ENCODE measurements around the gene OAS2. TPM values are rescaled to one million over a fixed set of nuclear protein-coding genes. Genes with fewer than 3 reads are reported as not detected.

The OAS2 gene, protein sequence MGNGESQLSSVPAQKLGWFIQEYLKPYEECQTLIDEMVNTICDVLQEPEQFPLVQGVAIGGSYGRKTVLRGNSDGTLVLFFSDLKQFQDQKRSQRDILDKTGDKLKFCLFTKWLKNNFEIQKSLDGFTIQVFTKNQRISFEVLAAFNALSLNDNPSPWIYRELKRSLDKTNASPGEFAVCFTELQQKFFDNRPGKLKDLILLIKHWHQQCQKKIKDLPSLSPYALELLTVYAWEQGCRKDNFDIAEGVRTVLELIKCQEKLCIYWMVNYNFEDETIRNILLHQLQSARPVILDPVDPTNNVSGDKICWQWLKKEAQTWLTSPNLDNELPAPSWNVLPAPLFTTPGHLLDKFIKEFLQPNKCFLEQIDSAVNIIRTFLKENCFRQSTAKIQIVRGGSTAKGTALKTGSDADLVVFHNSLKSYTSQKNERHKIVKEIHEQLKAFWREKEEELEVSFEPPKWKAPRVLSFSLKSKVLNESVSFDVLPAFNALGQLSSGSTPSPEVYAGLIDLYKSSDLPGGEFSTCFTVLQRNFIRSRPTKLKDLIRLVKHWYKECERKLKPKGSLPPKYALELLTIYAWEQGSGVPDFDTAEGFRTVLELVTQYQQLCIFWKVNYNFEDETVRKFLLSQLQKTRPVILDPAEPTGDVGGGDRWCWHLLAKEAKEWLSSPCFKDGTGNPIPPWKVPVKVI
- 1.8 TPM for total RNA-seq
- polyA plus RNA-seq (ENCODE audit: insufficient read depth in 1 of 8, insufficient read length in 8 of 8, low replicate concordance in 1 of 8), result 1 to 10 TPM; 1.1 to 2.9 (median 2.3) TPM
- long read RNA-seq, donor 1, result 0 reads
- long read RNA-seq, donor 2, result 0 reads
- long read RNA-seq, donor 3, result 0 reads
- long read RNA-seq, donor 4, result 0 reads
- long read RNA-seq, donor 5, full-length matches to known transcripts, result 1 of 1 reads
- long read RNA-seq, donor 5, partial matches to known transcripts, result 0 of 1 reads
- long read RNA-seq, donor 5, other reads (novel, unspliced or antisense), result 0 of 1 reads
- long read RNA-seq, donor 6, partial matches to known transcripts, result 0 of 1 reads
- long read RNA-seq, donor 6, other reads (novel, unspliced or antisense), result 0 of 1 reads
- long read RNA-seq, donor 7, full-length matches to known transcripts, result 1 of 1 reads
- long read RNA-seq, donor 7, partial matches to known transcripts, result 0 of 1 reads
- long read RNA-seq, donor 7, other reads (novel, unspliced or antisense), result 0 of 1 reads
- long read RNA-seq, donor 8, full-length matches to known transcripts, result 3 of 3 reads
- long read RNA-seq, donor 8, partial matches to known transcripts, result 0 of 3 reads
- long read RNA-seq, donor 8, other reads (novel, unspliced or antisense), result 0 of 3 reads
- long read RNA-seq, donor 9, result 0 reads
- long read RNA-seq, donor 10, partial matches to known transcripts, result 0 of 1 reads
- long read RNA-seq, donor 10, other reads (novel, unspliced or antisense), result 0 of 1 reads
- long read RNA-seq, donor 11, result 0 reads

DNA sequence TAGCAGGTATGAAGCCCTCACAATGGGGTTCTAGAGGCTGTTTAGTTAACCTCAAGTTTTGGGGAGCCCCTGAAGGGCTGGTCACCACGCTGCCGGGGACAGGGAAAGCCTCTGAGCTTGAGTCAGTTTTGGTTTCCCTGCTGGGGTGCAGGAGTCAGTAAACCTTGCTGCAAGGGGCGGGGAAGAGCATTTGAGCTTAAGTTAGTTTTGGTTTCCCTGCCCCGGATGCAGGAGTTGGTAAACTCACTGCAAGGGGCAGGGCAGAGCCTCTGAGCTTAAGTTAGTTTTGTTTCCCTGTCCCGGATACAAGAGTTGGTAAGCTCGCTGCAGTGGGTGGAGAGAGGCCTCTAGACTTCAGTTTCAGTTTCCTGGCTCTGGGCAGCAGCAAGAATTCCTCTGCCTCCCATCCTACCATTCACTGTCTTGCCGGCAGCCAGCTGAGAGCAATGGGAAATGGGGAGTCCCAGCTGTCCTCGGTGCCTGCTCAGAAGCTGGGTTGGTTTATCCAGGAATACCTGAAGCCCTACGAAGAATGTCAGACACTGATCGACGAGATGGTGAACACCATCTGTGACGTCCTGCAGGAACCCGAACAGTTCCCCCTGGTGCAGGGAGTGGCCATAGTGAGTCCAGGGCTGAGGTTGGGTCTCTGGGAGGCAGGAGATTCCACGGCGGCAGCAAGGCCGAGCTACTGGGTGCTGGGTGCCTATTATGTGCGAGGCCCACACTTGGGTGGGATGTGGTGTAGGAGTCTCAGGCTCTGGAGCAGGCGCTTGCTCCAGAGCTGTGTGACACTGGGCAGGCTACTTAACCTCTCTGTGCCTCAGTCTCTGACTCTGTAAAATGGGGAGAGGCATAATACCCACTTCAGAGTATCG is at the start of gene OAS2:
OAS2 (plus strand) TSS at position 357 of the 878 bp plus-strand sequence; CDS start at position 447, 90 bp downstream.
- Histone ChIP-seq H3K4me3 (ENCODE audit: low read length) (peak within 1 kb of the TSS; percentile 50), H3K27ac (ENCODE audit: low read length) (peak within 1 kb of the TSS; percentile 80), H3K4me1 (ENCODE audit: control insufficient read depth, insufficient read depth, low read length) (peaks cover 20% of the 10 kb centered on the region), H3K27me3 (ENCODE audit: control insufficient read depth, insufficient read depth, low read length) (no peaks in the 10 kb centered on the region), H3K9me3 (replicated peaks; ENCODE audit: control insufficient read depth, low read depth, low read length) (no peaks in the 10 kb centered on the region), H3K36me3 (ENCODE audit: control insufficient read depth, insufficient read depth, low read length) (no peaks in the 10 kb centered on the region)
- DNase-seq, result peak; percentile 59
- WGBS (ENCODE audit: insufficient coverage), result 43% methylated on average over 16 of the region's 19 CpGs

DNA sequence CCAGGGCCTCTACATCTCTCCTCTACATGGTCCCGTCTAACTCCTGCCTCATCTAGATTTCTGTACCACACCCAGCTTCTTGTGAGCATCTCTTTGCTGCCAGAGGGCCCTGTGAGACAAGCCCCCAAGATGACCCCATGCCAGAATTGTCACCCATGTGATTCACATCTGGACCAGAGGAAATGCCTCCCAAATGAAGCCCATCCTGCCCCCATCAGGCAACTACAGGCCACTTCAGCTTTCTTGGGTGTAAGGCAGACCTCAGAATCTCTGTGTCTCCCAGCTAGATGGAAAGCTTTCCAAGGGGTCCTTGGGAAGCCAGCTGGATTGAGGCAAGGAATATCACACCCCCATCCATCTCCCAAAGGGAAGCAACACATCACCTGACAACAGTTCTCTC is 49.3 kb upstream of the OAS2 start:
- Histone ChIP-seq H3K9me3 (replicated peaks; ENCODE audit: control insufficient read depth, low read depth, low read length) (no peaks in the 10 kb centered on the region), H3K36me3 (ENCODE audit: control insufficient read depth, insufficient read depth, low read length) (no peaks in the 10 kb centered on the region), H3K4me3 (ENCODE audit: low read length) (no peak overlapping the region), H3K4me1 (ENCODE audit: control insufficient read depth, insufficient read depth, low read length) (peaks cover 2% of the 10 kb centered on the region), H3K27me3 (ENCODE audit: control insufficient read depth, insufficient read depth, low read length) (no peaks in the 10 kb centered on the region), H3K27ac (ENCODE audit: low read length) (no peak overlapping the region)
- no peak for DNase-seq
- 75% methylated on average over 1 of the region's 1 CpG for WGBS (ENCODE audit: insufficient coverage)

DNA sequence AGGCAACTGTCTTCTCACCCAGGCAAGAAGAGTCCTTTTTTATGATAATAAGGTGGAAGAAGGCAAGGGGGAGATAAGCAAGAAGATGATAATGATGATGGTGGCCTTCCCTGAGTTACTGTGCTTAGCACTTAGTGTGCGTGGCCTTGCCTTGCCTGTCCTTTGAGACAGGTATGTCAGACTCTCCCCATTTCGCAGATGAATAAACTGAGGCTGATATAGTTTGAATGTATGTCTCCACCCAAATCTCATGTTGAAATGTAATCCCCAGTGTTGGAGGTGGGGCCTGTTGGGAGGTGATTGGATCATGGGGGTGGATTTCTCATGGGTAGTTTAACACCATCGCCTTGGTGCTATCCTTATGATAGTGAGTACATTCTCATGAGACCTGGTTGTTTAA is 48.6 kb upstream of the OAS2 start:
- Histone ChIP-seq H3K27me3 (ENCODE audit: control insufficient read depth, insufficient read depth, low read length) (no peaks in the 10 kb centered on the region), H3K4me1 (ENCODE audit: control insufficient read depth, insufficient read depth, low read length) (peaks cover 2% of the 10 kb centered on the region), H3K27ac (ENCODE audit: low read length) (no peak overlapping the region), H3K9me3 (replicated peaks; ENCODE audit: control insufficient read depth, low read depth, low read length) (no peaks in the 10 kb centered on the region), H3K4me3 (ENCODE audit: low read length) (no peak overlapping the region), H3K36me3 (ENCODE audit: control insufficient read depth, insufficient read depth, low read length) (no peaks in the 10 kb centered on the region)
- no peak for DNase-seq
- WGBS (ENCODE audit: insufficient coverage), result no CpG with 5 or more reads among the region's 3 CpGs

DNA sequence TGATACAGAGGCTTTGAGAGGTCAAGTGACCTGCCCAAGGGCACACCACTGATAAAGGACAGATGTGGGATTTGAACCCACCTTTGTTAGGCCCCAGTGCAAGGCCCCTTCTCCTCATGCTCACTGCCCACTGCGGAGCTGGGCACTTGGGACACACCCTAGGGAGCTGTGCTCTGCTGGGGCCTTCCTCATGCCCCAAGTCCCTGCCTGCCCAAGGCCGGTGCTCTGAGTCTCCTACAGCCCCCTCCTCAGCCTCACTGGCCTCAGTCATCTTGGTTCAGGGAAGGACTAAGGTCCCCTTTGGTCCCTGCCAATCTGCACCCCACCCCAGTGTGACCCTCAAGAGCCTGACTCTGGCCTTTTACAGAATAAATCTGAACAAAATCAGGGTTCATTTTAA is 48.0 kb upstream of the OAS2 start:
- 83% methylated on average over 2 of the region's 2 CpGs for WGBS (ENCODE audit: insufficient coverage)
- H3K9me3 ChIP-seq (replicated peaks; ENCODE audit: control insufficient read depth, low read depth, low read length), result no peaks in the 10 kb centered on the region
- H3K36me3 ChIP-seq (ENCODE audit: control insufficient read depth, insufficient read depth, low read length), result no peaks in the 10 kb centered on the region
- H3K4me3 ChIP-seq (ENCODE audit: low read length), result no peak overlapping the region
- no peaks in the 10 kb centered on the region for H3K4me1 ChIP-seq (ENCODE audit: control insufficient read depth, insufficient read depth, low read length)
- H3K27me3 ChIP-seq (ENCODE audit: control insufficient read depth, insufficient read depth, low read length), result no peaks in the 10 kb centered on the region
- no peak for DNase-seq
- no peak overlapping the region for H3K27ac ChIP-seq (ENCODE audit: low read length)

DNA sequence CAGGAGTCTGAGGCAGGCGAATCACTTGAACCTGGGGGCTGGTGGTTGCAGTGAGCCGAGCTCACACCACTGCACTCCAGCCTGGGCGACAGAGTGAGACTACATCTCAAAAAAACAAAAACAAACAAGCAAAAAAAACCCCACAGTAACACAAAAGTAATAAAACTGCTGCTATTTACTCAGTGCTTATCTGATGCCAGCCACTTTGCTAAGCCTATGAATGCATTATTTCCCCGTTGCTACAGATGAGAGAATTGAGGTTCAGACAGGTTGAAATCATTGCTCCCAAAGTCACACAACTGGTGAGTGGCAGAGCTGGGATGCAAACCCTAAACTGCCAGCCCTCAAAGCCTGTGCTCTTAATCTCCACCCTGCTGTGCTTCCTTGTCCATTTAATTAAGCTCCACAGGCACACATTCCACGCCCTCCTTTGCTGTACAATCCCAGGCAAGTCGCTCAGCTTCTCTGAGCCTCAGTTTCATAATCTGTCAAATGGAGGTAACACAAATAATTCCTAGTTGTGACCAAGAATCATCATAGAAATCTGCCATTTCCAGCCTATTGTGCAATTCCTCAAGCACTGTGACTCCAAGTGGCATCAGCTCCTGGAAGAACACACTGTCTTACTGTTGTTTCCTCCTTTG is 45.7 kb upstream of the OAS2 start:
- DNase-seq, result no peak
- no peaks in the 10 kb centered on the region for H3K9me3 ChIP-seq (replicated peaks; ENCODE audit: control insufficient read depth, low read depth, low read length)
- H3K4me3 ChIP-seq (ENCODE audit: low read length), result no peak overlapping the region
- H3K27me3 ChIP-seq (ENCODE audit: control insufficient read depth, insufficient read depth, low read length), result no peaks in the 10 kb centered on the region
- no peak overlapping the region for H3K27ac ChIP-seq (ENCODE audit: low read length)
- no peaks in the 10 kb centered on the region for H3K36me3 ChIP-seq (ENCODE audit: control insufficient read depth, insufficient read depth, low read length)
- H3K4me1 ChIP-seq (ENCODE audit: control insufficient read depth, insufficient read depth, low read length), result no peaks in the 10 kb centered on the region
- WGBS (ENCODE audit: insufficient coverage), result 43% methylated on average over 2 of the region's 6 CpGs

DNA sequence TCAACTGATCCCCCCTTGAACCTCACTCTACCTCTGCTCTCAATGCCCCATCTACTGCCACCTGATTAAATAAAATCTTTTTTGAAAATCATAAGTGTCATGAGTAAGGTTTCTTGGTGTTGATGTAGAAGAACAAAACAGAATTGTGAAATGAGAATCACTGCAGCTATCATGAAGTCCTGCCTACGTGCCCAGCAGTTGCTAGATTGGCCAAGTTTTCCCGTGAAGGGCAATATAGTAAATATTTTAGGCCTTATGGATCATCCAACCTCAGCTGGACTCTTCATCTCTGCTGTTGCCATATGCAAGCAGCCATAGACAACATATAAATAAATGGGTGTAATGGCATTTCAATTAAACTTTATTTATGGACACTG is 45.2 kb upstream of the OAS2 start:
- WGBS (ENCODE audit: insufficient coverage), result 100% methylated on average over 1 of the region's 2 CpGs
- no peak overlapping the region for H3K4me3 ChIP-seq (ENCODE audit: low read length)

DNA sequence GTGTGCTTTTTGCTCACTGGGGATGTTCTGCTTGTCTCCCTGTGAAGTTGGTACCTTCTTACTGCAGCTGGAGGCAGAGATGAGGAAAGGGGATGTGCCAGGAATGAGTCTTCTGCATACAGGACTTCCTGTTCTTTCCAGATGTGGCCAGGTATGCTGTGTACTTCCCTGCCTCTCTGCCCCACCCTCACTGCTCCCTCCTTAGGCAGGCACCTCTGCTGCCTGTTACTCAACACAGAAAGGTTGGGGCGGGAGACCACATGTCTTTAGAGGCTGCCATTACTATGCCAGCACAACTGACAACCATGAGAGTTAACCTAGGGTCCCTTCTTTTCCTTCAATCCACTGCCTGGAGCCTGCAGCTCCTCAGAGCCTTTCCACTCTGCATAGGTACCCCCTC is 42.1 kb upstream of the OAS2 start:
- DNase-seq, result no peak
- Histone ChIP-seq H3K27ac (ENCODE audit: low read length) (no peak overlapping the region), H3K4me3 (ENCODE audit: low read length) (no peak overlapping the region), H3K36me3 (ENCODE audit: control insufficient read depth, insufficient read depth, low read length) (peaks cover 3% of the 10 kb centered on the region), H3K4me1 (ENCODE audit: control insufficient read depth, insufficient read depth, low read length) (peaks cover 16% of the 10 kb centered on the region), H3K9me3 (replicated peaks; ENCODE audit: control insufficient read depth, low read depth, low read length) (no peaks in the 10 kb centered on the region), H3K27me3 (ENCODE audit: control insufficient read depth, insufficient read depth, low read length) (no peaks in the 10 kb centered on the region)
- WGBS (ENCODE audit: insufficient coverage), result 50% methylated on average over 1 of the region's 1 CpG

More for the DNA sequence above, 45.2 kb upstream of the OAS2 start:
- Histone ChIP-seq H3K36me3 (ENCODE audit: control insufficient read depth, insufficient read depth, low read length) (no peaks in the 10 kb centered on the region), H3K9me3 (replicated peaks; ENCODE audit: control insufficient read depth, low read depth, low read length) (no peaks in the 10 kb centered on the region), H3K27ac (ENCODE audit: low read length) (no peak overlapping the region), H3K27me3 (ENCODE audit: control insufficient read depth, insufficient read depth, low read length) (no peaks in the 10 kb centered on the region), H3K4me1 (ENCODE audit: control insufficient read depth, insufficient read depth, low read length) (no peaks in the 10 kb centered on the region)
- no peak for DNase-seq

DNA sequence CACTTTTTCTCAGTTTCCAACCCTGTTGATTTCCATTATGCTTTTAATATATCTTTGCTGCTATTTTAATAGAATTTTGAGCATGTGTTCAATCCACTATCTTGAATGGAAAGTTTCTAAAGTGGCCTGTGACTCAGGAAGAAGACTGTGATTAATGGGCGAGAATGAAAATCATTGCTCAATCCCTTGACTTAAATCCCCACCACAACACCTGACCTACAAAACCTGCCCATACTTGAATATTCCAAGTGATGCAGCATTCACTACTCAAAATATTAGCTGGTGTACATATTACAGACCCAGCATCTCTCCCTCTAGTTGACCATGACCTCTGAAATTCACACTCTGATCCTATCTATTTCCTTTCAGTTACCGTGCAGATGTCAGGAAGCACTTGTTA is 41.4 kb upstream of the OAS2 start:
- Histone ChIP-seq H3K36me3 (ENCODE audit: control insufficient read depth, insufficient read depth, low read length) (peaks cover 9% of the 10 kb centered on the region), H3K9me3 (replicated peaks; ENCODE audit: control insufficient read depth, low read depth, low read length) (no peaks in the 10 kb centered on the region), H3K27me3 (ENCODE audit: control insufficient read depth, insufficient read depth, low read length) (no peaks in the 10 kb centered on the region), H3K4me3 (ENCODE audit: low read length) (no peak overlapping the region), H3K4me1 (ENCODE audit: control insufficient read depth, insufficient read depth, low read length) (peaks cover 16% of the 10 kb centered on the region), H3K27ac (ENCODE audit: low read length) (peak overlapping the region; percentile 47)
- WGBS (ENCODE audit: insufficient coverage), result no CpG with 5 or more reads among the region's 2 CpGs
- no peak for DNase-seq
